Forelimb muscle (tissue), 1 donor: ENCODE measurements around the gene PPEF2. TPM values are rescaled to one million over a fixed set of nuclear protein-coding genes. Genes with fewer than 3 reads are reported as not detected.

Source experiments
- DNase-seq: peaks from one replicate; pipeline ENCODE4 v3.0.0-alpha.2; 2013; ENCODE audit warnings: low read depth
- polyA plus RNA-seq: library from polyadenylated mRNA; unstranded; fragments of 120-200 nt; gene quantifications from one replicate; pipeline ENCODE4 v1.2.1, GENCODE V29; 2013; ENCODE audit not compliant: insufficient read length

PPEF2 gene
- polyA plus RNA-seq, 1 donor: 0.30 TPM

DNA sequence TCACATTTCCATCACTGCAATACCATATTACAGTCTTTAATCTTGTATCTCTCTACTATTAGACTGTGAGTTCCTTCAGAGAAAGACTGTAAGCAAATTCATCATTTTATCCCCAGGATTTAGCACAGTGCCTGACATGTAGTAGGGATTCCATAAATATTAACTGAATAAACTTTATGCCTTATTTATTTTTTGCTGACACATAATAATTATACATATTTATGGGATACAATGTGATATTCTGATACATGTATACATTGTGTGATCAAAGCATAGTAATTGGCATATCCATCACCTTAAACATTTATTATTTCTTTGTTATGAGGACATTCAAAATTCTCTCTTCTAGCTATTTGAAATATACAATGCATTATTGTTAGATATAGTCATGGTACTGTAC is 3.7 kb downstream of the PPEF2 start:
- DNase-seq: no peak

- DNase-seq: no peak
These were observed 6.4 kb downstream of the PPEF2 start for GRCh38 chr4:75895744-75896314.

GRCh38 chr4:75892508-75892907 is 9.7 kb downstream of the PPEF2 start:
- no peak for DNase-seq

- DNase-seq: no peak
These were observed 10.6 kb downstream of the PPEF2 start for GRCh38 chr4:75891611-75892010.

- DNase-seq: no peak
These were observed 12.6 kb downstream of the PPEF2 start for GRCh38 chr4:75889537-75890199.

DNA sequence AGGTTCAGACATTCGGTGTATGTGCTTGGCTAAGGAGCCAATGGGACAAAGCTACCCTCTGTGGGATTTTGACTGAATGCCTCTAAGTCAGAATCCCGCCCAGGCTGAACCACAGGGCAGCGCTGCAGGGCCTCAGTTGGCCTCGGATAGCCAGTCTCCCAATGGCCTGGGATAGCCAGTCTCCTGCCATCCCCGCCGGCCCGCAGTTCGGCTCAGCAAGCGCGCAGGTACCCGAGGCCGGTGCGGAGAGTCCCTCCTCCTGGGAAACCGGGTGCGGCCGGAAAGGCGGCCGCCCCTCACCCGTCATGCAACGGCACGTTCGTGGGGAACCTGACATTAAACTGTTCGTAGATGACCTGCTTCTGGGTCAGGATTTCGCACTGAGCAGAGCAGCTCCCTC is 16.1 kb downstream of the PPEF2 start:
- no peak for DNase-seq

DNA sequence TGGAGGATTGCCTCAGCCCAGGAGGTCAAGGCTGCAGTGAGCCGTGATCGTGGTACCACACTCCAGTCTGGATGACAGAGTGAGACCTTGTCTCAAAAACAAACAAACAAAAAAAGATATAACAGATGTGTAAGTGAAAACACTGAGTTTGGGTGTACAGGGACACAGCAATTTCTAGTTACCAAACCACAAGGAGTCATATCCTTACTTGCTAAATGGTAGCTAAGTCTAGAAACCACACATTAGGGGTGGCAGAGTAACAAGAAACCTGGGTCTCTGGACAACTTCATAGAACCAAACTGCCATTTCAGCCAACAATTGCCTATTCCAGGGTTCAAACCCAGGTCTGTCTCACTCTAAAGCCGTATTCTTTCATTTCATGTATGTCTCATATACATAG is 20.8 kb downstream of the PPEF2 start:
- no peak for DNase-seq

GRCh38 chr4:75880278-75880677 is 22.0 kb downstream of the PPEF2 start:
- DNase-seq: no peak

- no peak for DNase-seq
These were observed 24.0 kb downstream of the PPEF2 start for GRCh38 chr4:75878246-75878756.

DNA sequence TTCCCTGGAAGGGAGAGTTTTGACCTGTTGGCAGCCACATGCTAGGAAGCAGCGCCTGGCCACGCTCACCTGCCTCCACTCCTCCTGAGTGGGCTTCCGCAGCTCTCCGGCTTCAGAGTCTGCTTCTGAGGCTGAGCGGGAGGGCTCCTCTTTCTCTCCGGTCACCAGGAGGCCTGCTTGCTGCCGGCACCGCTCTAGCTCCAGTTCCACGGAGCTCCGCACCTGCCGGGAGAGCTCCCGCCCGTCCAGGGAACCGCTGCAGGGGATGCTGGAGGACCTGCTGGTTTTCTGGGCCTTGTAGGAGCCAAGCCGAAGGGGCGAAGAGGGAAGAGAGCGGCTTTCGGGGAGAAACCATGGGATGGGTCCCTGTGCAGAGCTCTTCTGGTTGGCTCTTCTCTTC is 26.0 kb downstream of the PPEF2 start:
- DNase-seq: no peak

DNA sequence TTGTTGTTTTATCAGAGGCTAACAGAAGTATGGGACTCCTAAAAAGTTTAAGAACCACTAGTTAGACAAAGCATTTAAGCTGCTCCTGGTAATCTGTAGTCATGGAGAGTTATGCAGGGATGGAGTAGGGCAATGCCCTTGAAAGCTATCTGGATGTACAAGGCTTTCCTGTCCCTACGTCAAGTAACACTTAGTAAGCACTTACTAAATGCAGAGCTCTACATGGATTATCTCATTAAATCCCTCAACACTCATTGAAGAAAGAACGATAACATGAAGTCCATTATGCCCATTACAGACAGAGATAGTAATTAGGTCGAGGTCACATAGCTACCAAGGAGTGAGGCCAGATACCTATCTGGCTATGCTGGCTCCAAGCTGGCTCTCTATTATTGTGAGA is 33.2 kb downstream of the PPEF2 start:
- DNase-seq: no peak

- no peak for DNase-seq
These were observed 35.1 kb downstream of the PPEF2 start for GRCh38 chr4:75867130-75867529.

- DNase-seq: no peak
These were observed 41.6 kb downstream of the PPEF2 start for GRCh38 chr4:75860606-75861005.

GRCh38 chr4:75858721-75859120 is 43.5 kb downstream of the PPEF2 start:
- DNase-seq: no peak

GRCh38 chr4:75849461-75849860 is 52.8 kb downstream of the PPEF2 start:
- DNase-seq: no peak

DNA sequence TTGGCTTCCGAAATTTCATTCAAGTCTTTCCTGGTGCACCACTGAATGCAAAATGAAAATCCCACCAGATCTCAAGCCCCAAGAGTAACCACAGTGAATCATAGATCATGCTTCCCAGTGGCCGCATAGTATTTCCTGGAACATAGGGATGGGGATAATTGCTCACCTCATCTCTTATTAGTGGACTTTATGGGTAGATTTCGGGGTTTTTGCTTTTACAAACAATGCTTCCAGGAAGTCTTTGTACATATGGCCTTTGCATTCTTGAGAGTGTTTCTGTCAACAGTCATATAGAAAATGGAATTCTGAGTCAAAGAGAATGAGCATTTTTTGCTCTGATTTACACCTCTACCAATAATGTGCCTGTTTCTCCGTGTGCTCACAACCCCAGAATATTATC is 53.4 kb downstream of the PPEF2 start:
- DNase-seq: no peak

GRCh38 chr4:75848171-75848760 is 54.0 kb downstream of the PPEF2 start:
- peak; percentile 53 for DNase-seq

DNA sequence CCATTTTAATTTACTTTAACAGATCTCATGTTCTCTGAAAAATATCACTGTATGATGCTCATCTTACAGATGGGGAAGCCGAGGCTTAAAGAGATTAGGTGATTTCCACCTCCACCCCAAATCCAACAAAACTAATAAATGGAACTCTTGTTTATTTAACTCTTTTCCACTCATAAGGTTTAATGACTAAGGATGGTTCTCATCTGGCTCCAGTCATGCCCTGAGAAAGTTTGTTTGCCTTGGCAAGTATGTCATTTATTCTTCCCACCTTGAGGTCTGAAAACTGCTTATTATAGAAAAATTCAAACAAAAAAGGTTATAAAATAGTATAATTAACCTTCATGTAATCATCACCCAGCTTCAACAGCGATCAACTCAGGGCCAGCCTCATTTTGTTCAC is 56.3 kb downstream of the PPEF2 start:
- no peak for DNase-seq

DNA sequence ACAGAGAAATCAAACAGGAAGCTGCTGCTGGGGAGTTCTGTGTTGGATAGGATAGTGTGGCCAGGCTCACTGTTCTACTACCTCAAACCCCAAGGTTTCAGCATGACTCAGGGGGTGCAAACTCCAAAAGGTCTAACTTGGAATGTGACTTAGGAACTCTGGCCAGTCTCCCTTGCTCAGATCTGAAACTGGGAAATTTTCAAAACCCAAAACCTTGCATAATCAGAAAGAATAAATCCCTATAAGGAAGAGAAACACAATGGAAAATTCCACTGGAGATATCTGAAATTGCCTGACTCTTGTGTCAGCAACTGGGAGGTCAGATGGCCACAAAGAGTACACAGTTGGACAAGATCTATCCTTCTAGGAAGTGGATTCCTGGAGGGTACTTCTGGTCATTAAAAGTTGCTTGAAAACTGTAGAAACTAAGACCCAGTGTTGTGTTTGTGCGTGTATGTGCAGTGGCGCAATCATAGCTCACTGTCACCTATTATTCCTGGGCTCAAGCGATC is 58.0 kb downstream of the PPEF2 start:
- DNase-seq: no peak

GRCh38 chr4:75843596-75843995 is 58.7 kb downstream of the PPEF2 start:
- DNase-seq: no peak

- no peak for DNase-seq
These were observed 60.4 kb downstream of the PPEF2 start for GRCh38 chr4:75841641-75842520.

DNA sequence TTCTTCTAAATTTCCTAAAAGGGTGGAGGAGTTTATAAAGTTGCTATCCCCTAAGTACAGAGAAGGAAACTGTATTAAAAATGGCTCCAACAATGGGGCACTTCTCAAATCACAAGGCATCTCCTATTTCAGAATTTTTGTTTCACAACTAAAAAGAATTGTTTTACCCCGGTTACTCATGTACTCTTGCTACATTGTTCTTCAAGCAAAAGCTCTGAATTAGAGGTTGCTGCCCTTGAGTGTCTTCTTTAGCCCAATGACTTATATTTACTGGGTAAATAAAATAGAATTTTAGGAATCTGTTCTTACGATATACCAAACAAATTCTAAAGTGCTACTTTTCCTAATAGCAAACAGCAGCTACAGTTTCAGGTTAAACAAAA is 67.5 kb downstream of the PPEF2 start:
- DNase-seq: no peak
